ENCODE measurements around the gene SH3BP5L. TPM values are rescaled to one million over a fixed set of nuclear protein-coding genes. Genes with fewer than 3 reads are reported as not detected.
A peak's percentile ranks its signal among the peaks of the same experiment; 100 is the strongest.
"Not testable (repeated sequence)": the region's sequence is repeated elsewhere in the genome, so short reads cannot be mapped to it uniquely, and the experiment has no call there.

The SH3BP5L gene
- polyA plus RNA-seq, 4 donors = 23.1 to 31.1 (median 24.9) TPM

DNA sequence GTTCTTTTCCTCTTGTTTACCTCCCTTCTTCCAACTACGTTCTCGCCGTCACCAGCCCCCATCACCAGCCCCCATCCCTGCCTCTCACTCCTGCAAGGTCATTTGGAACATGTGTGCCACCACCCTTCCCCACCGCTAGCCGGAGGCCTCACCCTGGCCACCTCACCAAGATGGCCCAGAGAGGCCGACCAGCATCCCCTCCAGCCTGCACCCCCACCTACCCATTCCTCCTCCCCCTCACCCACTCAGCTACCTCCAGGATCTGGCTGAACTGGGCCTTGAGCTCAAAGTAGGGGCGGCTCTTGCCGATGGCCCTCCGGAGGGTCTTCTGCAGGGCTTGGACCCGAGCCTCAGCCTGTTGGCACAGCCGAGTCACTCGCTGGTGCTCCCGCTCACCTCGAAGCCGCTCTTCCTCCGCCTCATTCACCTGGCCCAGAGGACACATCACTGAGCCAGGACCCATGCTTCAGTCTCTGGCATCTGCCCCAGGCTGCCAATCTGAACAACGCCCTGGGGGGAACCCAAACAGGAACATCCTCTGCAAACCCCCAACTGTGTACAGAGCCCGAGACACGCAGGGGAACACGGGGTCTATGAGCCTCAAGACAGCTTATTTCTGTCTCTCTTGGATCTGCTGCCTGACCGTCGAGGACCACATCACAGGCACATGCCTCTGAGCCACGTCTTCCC is 12.8 kb downstream of the SH3BP5L start:
- no peak for DNase-seq (ENCODE audit: low read depth in 4 of 4, low spot score in 3 of 4)

DNA sequence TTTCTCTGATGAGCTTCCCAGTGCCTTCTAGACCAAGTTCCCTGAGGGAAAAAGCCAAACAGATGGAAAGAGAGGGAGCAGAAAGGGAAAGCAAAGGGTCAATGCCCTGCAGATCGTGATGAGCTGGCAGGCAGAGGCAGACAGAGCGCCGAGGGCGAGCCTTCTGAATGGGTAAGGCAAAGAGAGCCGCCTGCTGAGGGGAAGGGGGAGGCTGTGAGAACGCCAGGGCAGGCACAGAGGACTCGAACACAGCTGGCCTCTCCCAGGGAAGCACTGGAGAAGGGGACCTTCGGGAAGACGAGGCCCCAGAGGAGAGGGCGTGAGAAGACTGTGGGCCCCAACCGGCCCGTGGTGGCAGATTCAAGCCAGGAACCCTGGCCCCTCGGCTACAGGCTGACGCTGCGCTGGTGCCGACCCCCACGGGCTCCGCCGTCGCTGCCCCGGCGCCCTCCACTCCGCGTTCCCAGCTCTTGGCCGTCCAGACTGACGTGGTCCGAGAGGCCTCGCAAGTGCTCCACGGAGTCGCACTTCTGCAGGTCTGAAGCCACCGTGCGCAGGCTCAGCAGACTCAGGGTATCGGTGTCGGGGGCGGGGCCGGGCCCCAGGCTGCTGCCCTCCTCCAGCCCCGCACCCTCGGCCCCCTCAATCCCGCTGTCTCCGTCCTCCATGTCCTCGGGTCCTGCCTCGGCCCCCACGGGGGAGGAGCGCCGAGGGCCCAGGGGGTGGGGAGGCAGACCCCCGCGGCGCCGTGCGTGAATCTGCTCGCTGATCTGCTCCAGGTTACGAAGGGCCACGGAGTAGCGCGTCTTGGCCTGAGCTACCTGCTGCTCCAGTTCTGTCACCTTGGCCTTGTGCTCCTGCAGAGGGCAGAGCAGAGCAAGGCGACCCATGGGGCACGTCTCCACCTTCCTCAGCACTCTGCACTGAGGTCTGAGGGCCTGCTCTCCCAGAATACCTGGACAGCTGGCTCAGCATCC is 13.9 kb downstream of the SH3BP5L start:
- DNase-seq (ENCODE audit: low read depth in 4 of 4, low spot score in 3 of 4) = no peak

DNA sequence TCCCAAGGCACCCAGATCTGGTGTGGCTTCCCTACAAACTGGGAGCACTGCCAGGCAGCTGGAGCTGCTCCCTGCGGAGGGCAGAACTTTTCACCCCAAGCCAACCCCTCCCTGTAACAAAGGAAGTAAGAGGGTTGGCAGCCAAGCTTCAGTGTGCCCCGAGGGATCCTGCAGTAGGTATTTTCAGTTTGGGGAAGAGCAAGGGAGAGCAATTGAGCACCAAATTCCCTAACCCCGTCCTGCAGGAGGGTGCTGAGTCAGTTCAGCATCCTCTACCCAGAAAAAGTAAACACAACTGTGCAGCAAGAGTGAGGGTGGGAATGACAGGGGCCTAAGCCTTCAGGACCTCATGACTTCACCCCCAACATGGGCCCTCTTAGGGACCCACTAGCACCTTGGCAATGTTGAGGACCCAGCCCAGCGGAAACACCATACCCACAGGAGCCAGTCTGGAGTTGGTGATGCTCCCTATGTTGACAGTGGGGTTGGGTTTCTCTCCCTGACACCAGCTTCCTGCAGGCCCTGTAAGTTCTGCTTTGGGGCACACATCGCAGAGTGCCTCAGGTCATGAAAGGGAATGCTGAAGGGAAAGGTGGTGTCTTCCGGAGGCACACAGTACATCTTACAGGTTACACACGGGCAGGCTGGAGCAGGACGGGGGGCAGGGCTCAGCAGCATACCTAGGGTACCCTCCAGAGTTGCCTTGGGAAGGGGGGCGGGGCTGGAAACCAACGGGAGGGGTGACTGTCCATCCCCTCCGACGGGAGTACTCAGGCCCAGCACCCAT is 14.8 kb downstream of the SH3BP5L start:
- DNase-seq (ENCODE audit: low read depth in 4 of 4, low spot score in 3 of 4) = no peak

DNA sequence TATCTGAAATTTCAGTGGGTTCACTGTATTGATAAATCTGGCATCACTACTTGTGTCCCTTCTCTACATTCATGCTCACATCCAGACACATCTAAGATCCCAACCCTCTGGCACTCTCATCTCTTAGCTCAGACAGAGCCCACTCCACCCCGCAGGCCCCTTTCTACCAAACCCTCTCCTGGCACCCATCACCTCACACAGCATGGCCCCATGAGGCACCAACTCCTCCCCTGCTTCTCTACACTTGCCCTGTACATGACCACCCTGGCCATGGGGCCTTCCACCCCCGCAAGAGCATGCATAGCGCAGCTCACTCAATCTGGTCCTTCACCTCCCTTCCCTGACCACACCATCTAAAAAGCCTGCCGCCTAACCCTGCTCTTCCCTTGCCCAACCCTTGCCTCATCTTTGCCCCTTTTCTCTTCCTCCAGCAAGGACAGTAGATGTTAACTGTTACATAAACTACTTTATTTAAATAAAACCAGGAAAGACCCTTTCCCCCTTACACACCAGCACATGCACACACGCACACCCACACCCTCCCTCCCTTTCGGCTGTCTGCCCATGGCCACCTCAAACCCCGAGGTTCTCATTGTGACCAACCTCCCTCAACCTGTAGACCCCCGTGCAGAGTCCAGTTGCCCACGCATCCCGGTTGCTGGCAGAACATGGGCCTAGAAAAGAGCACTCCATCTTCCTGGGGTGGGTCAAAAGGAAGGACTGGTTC is 15.6 kb downstream of the SH3BP5L start:
- DNase-seq (ENCODE audit: low read depth in 4 of 4, low spot score in 3 of 4) = no peak

DNA sequence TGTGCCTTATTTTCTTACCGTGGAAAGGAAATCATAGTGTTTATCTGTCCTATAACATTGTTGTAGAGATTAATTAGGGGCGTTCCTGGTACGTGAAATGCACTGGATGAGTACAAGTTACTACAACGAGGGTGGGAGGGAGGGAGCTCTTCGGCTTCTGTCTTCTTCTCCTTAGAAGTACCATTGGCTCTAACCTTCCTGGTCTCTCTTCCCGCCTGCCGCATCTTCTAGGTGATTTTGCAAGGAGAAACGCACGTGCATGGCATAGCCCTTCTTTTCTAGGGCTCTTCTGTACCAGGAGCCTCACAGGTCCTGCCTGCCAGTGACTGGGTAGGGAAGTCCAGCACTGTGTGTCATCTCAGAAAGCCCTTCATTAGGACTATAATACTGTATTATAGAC is 16.8 kb downstream of the SH3BP5L start:
- no peak for DNase-seq (ENCODE audit: low read depth in 4 of 4, low spot score in 3 of 4)

DNA sequence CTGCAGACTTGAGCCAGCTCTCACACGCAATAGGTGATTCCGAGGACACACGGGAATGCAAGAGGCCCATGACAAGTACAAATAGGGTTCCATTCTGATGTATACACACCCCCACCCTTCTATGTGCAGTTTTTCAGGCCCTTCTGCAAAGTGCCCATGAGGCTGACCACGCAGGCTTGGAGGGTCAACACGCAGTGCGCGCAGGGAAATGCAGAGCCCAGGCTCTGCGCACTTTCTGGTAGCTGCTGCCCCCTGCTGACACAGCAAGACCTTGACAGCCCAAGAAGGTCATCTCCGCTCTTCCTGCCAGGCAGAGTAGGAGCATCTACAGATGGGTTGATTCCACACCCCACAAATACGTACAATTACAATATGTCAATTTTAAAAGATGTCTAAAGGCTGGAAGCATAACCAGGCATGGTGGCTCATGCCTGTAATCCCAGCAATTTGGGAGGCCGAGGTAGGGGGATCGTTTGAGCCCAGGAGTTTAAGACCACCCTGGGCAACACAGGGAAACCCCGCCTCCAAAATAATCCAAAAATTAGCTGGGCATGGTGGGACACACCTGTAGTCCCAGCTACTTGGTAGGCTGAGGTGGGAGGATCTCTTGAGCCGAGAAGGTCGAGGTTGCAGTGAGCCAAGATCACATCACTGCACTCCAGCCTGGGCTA is 18.5 kb downstream of the SH3BP5L start:
- peak; percentile 9 to 20 (median 14) for DNase-seq (ENCODE audit: low read depth in 4 of 4, low spot score in 3 of 4)

DNA sequence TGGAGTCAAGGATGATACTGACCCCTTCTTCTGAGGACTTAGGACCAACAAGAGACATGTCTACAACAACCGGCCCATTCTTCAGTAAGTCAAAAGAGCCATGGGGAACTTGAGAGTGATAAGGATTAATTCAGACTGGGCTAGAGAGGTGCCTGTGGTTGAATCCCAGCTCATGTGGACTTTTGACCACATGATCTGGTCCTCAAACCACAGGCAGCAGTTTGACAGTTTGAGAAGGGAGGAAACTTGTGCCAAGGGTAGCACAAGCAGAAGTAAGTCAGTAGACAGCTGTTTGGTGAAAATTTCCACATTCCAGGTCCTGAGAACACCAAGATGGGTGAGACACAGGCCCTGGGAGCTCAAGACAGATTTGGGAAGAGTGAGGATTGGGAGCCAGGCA is 19.8 kb downstream of the SH3BP5L start:
- DNase-seq (ENCODE audit: low read depth in 4 of 4, low spot score in 3 of 4) = no peak

DNA sequence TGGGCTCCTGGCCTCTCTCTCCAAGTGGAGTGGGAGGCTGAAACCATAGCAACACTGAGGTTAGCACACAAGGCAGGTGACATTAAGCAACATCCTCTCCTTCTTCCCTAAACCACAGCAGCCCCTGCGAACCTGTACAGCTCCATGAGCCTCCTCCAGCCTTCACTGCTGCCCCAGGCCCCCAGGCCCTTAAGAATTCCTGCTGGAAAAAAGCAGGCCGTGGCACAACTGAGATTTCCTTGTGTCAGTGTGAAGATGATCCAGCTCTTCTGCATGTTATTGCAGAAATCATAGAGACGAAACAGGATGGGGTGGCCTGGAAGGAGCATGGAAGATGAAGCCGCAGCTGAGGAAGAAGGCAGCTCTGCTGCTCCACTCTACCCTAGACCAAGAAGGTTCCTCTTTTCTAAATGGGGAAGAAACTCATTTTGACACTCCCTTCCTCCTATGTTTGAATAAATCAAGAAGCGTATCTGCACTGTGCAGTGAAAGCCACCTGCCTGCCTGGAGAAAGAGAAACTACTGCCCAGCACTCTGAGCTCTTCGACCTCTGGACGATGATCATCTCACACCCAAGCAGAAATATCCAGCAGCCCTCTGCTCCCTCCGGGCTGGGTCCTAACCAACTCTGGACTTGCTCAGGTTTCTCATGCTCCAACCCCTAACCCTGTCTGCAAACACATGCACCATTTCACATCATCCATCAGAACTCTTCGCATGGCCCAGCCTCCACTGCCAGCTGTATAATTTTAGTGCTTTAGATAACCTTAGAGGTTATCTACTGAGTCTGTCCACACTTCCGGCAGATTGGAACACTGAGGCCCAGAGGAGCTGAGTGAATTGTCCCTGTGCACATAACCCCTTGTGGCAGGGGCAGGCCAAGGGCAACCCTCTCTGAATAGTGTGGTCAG is 20.7 kb downstream of the SH3BP5L start:
- no peak for DNase-seq (ENCODE audit: low read depth in 4 of 4, low spot score in 3 of 4)

DNA sequence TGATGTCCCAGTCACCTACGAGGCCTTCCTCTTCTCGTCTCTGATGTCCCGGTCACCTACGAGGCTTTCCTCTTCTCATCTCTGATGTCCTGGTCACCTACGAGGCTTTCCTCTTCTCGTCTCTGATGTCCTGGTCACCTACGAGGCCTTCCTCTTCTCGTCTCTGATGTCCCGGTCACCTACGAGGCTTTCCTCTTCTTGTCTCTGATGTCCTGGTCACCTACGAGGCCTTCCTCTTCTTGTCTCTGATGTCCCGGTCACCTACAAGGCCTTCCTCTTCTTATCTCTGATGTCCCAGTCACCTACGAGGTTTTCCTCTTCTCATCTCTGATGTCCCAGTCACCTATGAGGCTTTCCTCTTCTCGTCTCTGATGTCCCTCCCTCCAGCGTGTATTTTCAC is 22.2 kb downstream of the SH3BP5L start:
- DNase-seq (ENCODE audit: low read depth in 4 of 4, low spot score in 3 of 4) = not testable (repeated sequence)

DNA sequence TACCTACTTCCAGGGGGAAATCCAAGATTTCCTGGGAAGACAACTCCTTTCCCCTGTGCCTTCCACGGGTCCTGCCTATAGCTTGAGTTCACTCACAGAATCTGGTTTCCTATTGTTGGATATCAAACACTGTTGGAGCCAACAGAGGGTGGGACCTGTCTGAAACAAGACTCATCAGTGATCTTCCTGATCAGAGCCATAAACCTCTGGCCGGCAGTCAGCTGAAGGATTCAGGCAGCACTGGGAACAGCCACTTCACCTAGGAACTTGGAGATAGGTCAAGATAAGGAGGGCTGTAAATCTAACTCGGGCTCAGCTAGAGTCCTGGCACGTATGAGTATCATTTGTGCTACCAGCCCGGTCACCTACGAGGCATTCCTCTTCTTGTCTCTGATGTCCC is 23.3 kb downstream of the SH3BP5L start:
- no peak for DNase-seq (ENCODE audit: low read depth in 4 of 4, low spot score in 3 of 4)

DNA sequence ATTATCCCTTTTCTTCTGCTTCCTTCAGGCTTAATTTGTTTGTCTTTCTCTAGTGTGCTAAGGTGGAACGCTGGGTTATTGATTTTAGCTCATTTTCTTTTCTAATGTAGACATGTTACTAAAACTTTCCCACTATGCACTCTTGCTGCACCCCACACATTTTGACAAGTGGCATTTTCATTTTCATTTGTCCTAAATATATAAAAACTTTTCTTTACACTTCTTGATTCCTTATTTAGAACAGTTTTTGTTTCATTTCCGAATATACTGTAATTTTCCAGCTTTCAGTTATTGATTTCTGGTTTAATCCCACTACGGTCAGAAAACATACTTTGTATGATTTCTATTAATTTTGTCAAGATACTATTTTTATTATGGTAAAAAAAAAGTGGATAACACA is 25.3 kb downstream of the SH3BP5L start:
- DNase-seq (ENCODE audit: low read depth in 4 of 4, low spot score in 3 of 4) = no peak

DNA sequence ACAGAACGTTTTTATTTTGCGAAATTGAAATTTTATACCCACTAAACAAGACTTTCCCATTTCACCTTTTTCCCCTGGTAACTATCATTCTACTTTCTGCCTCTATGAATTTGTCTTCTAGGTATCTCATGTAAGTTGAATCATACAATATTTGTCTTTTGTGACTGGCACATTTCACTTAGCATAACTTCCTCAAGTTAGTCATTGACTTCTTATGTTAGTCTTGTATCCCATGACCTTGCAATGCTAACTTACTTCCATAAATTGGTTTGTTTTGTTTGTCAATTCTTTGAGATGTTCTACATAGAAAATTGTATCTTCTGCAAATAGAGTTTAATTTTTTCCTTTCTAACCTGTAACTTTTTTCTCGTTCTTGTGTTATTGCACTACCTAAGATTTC is 26.9 kb downstream of the SH3BP5L start:
- no peak for DNase-seq (ENCODE audit: low read depth in 4 of 4, low spot score in 3 of 4)

DNA sequence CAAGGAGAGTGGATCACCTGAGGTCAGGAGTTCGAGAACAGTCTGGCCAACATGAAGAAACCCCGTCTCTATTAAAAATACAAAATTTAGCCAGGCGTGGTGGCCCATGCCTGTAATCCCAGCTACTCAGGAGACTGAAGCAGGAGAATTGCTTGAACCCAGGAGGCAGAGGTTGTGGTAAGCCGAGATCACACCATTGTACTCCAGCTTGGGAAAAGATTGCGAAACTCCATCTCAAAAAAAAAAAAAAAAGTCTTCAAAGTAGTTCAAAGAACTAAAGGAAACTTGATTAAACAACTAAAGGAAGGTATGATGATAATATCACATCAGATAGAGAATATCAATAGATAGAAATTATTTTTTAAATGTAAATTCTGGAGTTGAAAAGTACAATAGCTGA is 31.1 kb downstream of the SH3BP5L start:
- DNase-seq (ENCODE audit: low read depth in 4 of 4, low spot score in 3 of 4) = not testable (repeated sequence)

DNA sequence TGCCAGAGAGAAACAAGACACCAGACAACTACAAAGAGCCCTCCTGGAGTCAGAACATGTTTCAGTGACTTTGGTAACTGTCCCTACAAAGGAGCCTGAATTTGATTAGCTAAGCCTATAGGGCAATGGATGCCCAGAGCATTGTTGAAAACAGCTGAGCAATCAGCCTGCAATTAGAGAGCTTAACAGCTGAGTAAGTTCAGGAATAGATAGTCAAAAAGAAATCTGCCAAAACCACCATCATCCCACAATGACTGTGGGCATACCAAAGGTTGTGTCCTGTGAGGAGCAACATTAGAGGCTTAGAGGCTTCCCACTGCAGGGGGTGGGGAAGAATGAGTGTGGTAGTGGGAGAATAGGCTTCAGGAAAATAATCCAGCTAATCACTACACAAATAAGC is 32.1 kb downstream of the SH3BP5L start:
- DNase-seq (ENCODE audit: low read depth in 4 of 4, low spot score in 3 of 4) = no peak

DNA sequence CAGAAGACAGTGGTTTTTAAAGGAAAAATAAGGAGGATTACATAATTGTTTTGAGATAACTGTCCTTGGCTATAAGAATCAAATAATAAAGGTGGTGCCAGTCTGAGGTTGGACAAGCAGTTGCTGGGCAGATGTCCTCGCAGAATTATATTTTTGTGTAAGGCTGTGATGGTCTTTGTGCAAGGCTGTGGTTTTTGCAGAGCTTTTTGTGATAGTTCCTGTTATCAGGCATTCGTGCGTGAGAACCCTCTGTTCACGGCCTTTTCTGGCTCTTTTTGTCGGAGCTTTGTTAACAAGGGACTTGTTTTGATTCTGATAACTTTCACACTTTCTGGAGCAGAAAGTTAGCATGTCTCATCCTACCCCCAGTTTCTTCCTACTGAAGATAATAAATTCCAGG is 33.4 kb downstream of the SH3BP5L start:
- no peak for DNase-seq (ENCODE audit: low read depth in 4 of 4, low spot score in 3 of 4)

DNA sequence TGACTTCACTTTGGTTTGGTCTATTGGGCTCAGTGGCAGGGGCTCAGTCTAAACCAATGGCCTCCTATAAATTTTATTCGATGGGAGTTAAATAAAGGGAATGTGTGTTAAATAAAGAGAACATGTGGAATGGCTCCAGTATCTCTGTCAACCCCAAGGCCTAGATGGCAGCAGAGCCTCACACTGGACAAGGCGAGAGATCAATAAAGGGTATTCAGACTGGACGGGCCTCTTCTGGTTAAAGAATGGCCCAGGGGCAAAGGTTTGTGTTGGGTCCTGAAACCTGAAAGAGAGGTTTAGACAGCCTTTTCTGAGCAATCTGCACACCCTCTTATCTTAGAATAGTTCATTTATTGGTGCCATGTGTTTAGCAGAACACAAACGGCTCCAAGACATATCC is 34.7 kb downstream of the SH3BP5L start:
- no peak for DNase-seq (ENCODE audit: low read depth in 4 of 4, low spot score in 3 of 4)

DNA sequence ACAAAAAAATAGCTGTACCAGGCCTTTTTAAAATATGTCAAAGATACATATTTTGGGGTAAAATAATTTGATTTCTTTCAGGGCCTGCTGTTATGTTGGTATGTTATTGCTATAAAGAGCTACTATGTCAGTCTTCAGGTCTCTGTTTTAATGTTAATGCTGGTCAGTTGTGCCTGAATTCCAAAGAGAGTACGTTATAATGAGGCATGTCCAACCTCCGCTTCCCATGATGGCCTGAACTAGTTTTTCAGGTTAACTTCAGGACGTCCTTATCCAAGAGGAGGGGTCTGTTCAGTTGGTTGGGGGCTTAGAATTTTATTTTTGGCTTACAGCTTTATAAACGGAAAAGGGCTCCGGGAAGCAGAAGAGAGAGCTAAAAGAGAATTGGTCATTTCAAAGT is 35.3 kb downstream of the SH3BP5L start:
- DNase-seq (ENCODE audit: low read depth in 4 of 4, low spot score in 3 of 4) = no peak

DNA sequence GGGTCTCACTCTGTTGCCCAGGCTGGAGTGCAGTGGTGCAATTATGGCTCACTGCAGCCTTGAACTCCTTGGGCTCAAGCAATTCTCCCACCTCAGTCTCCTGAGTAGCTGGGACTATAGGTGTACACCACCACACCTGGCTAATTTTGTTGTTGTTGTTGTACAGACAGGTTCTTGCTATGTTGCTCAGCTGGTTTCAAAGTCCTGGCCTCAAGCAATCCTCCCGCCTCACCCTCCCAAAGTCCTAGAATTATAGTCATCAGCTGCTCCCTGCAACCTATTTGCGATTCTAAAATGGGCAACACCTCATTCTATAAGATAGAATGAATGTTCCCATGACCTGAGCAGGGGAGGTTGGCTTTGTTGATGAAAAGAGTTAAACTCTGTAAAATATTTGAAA is 36.4 kb downstream of the SH3BP5L start:
- DNase-seq (ENCODE audit: low read depth in 4 of 4, low spot score in 3 of 4) = not testable (repeated sequence)

DNA sequence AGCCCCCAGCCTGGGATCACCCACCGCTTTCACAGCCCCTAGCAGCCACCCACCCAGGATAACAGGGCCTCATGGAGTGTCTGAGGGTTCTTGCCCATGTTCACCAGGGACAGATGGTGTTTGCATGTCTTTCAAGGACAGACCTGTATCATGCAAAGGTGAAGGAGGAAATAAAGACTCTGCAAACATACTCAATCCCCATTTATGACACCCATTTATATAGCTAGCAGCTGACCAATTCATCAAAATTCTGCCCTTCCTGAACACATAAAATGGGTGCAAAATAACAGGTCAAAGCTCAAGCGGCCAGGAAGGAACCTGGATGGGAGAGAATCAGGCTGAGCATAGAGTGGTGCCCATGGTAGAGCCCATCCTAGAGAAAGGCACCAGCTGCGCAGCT is 37.4 kb downstream of the SH3BP5L start:
- no peak for DNase-seq (ENCODE audit: low read depth in 4 of 4, low spot score in 3 of 4)

Data from right renal pelvis (tissue), 4 donors.